Nephron progenitor cell (in vitro differentiated cells): ENCODE measurements around the gene GLIS1.

Experiments
- DNase-seq: peaks from one replicate; pipeline ENCODE4 v3.0.0; 2021
- H3K27ac Mint-ChIP-seq: 2 replicates; pipeline ENCODE4 v1.8.0; 2021; ENCODE audit warnings: mild to moderate bottlenecking, moderate library complexity, mixed read lengths
- H3K27me3 Mint-ChIP-seq: 2 replicates; pipeline ENCODE4 v1.8.0; 2021; ENCODE audit warnings: mild to moderate bottlenecking, low read depth, mixed read lengths; ENCODE audit not compliant: poor library complexity
- H3K36me3 Mint-ChIP-seq: 2 replicates; pipeline ENCODE4 v1.8.0; 2021; ENCODE audit warnings: low read depth, mixed read lengths
- H3K4me1 Mint-ChIP-seq: 2 replicates; pipeline ENCODE4 v1.8.0; 2021; ENCODE audit warnings: mixed read lengths
- H3K4me3 Mint-ChIP-seq: 2 replicates; pipeline ENCODE4 v1.8.0; 2021; ENCODE audit warnings: mild to moderate bottlenecking, moderate library complexity, mixed read lengths
- H3K9me3 Mint-ChIP-seq: 2 replicates; pipeline ENCODE4 v1.8.0; 2021; ENCODE audit warnings: mild to moderate bottlenecking, moderate library complexity, mixed read lengths
- CTCF ChIP-seq: fragments of 200-600 bp; sonication (generic); IDR thresholded peaks from 2 replicates; pipeline ENCODE4 v1.5.0; 2021; ENCODE audit warnings: antibody characterized with exemption

GLIS1 gene

GRCh38 chr1:53524428-53525375, 214.3 kb downstream of the GLIS1 start:
- Mint-ChIP-seq H3K27ac (peak overlapping the region; percentile 63), H3K9me3 (no peaks in the 10 kb centered on the region), H3K4me3 (no peak overlapping the region), H3K36me3 (no peaks in the 10 kb centered on the region), H3K27me3 (peaks cover 17% of the 10 kb centered on the region), H3K4me1 (peaks cover 49% of the 10 kb centered on the region)
- TF ChIP-seq CTCF, result no peak
- DNase-seq, result no peak

- peaks cover 57% of the 10 kb centered on the region for H3K4me1 Mint-ChIP-seq
- TF ChIP-seq CTCF, result no peak
- H3K9me3 Mint-ChIP-seq, result no peaks in the 10 kb centered on the region
- DNase-seq, result no peak
- H3K4me3 Mint-ChIP-seq, result no peak overlapping the region
- H3K27ac Mint-ChIP-seq, result no peak overlapping the region
- no peaks in the 10 kb centered on the region for H3K36me3 Mint-ChIP-seq
- H3K27me3 Mint-ChIP-seq, result peaks cover 17% of the 10 kb centered on the region
These were observed 216.9 kb downstream of the GLIS1 start for GRCh38 chr1:53521924-53522552.

GRCh38 chr1:53520481-53520880, 218.5 kb downstream of the GLIS1 start:
- Mint-ChIP-seq H3K9me3 (no peaks in the 10 kb centered on the region), H3K4me1 (peaks cover 48% of the 10 kb centered on the region), H3K27ac (no peak overlapping the region), H3K27me3 (peaks cover 15% of the 10 kb centered on the region), H3K36me3 (no peaks in the 10 kb centered on the region), H3K4me3 (no peak overlapping the region)
- no peak for TF ChIP-seq CTCF
- DNase-seq, result no peak

GRCh38 chr1:53519421-53519820, 219.5 kb downstream of the GLIS1 start:
- H3K27me3 Mint-ChIP-seq, result peaks cover 15% of the 10 kb centered on the region
- no peak for TF ChIP-seq CTCF
- H3K4me1 Mint-ChIP-seq, result peaks cover 49% of the 10 kb centered on the region
- no peak for DNase-seq
- no peaks in the 10 kb centered on the region for H3K36me3 Mint-ChIP-seq
- no peak overlapping the region for H3K4me3 Mint-ChIP-seq
- H3K27ac Mint-ChIP-seq, result no peak overlapping the region
- no peaks in the 10 kb centered on the region for H3K9me3 Mint-ChIP-seq

GRCh38 chr1:53518775-53519174, 220.2 kb downstream of the GLIS1 start:
- Mint-ChIP-seq H3K4me1 (peaks cover 49% of the 10 kb centered on the region), H3K27me3 (peaks cover 8% of the 10 kb centered on the region), H3K36me3 (no peaks in the 10 kb centered on the region), H3K27ac (no peak overlapping the region), H3K4me3 (no peak overlapping the region), H3K9me3 (no peaks in the 10 kb centered on the region)
- DNase-seq, result no peak
- TF ChIP-seq CTCF, result no peak
